Measurements from ENCODE around the gene ABCB11.
"Not testable (repeated sequence)": the region's sequence is repeated elsewhere in the genome, so short reads cannot be mapped to it uniquely, and the experiment has no call there.

The ABCB11 gene

GRCh38 chr2:169013628-169014026 lies 17.5 kb downstream of the ABCB11 start:
- H3K9me3 ChIP-seq (ENCODE audit: control insufficient read depth, insufficient read depth, low read length): no peaks in the 10 kb centered on the region
- no peaks in the 10 kb centered on the region for H3K4me1 ChIP-seq (ENCODE audit: control insufficient read depth, insufficient read depth, low read length)
- no peaks in the 10 kb centered on the region for H3K27me3 ChIP-seq (ENCODE audit: control insufficient read depth, insufficient read depth, low read length)
- H3K9ac ChIP-seq (ENCODE audit: low read depth, low read length): no peak overlapping the region
- no peaks in the 10 kb centered on the region for H3K36me3 ChIP-seq (ENCODE audit: control insufficient read depth, insufficient read depth, low read length)
- no peak overlapping the region for H3K4me3 ChIP-seq (ENCODE audit: low read depth, low read length)

- Histone ChIP-seq H3K4me1 (ENCODE audit: control insufficient read depth, insufficient read depth, low read length) (no peaks in the 10 kb centered on the region), H3K36me3 (ENCODE audit: control insufficient read depth, insufficient read depth, low read length) (no peaks in the 10 kb centered on the region), H3K4me3 (ENCODE audit: low read depth, low read length) (no peak overlapping the region), H3K9ac (ENCODE audit: low read depth, low read length) (no peak overlapping the region), H3K27me3 (ENCODE audit: control insufficient read depth, insufficient read depth, low read length) (no peaks in the 10 kb centered on the region), H3K9me3 (ENCODE audit: control insufficient read depth, insufficient read depth, low read length) (no peaks in the 10 kb centered on the region)
Observed at GRCh38 chr2:169012812-169013627, 18.1 kb downstream of the ABCB11 start.

GRCh38 chr2:169012191-169012792 lies 18.8 kb downstream of the ABCB11 start:
- H3K9ac ChIP-seq (ENCODE audit: low read depth, low read length); H3K9me3 ChIP-seq (ENCODE audit: control insufficient read depth, insufficient read depth, low read length); H3K27me3 ChIP-seq (ENCODE audit: control insufficient read depth, insufficient read depth, low read length); H3K36me3 ChIP-seq (ENCODE audit: control insufficient read depth, insufficient read depth, low read length); H3K4me3 ChIP-seq (ENCODE audit: low read depth, low read length); H3K4me1 ChIP-seq (ENCODE audit: control insufficient read depth, insufficient read depth, low read length): not testable (repeated sequence)

GRCh38 chr2:169011698-169012097 lies 19.4 kb downstream of the ABCB11 start:
- H3K9ac ChIP-seq (ENCODE audit: low read depth, low read length): no peak overlapping the region
- no peak overlapping the region for H3K4me3 ChIP-seq (ENCODE audit: low read depth, low read length)
- no peaks in the 10 kb centered on the region for H3K27me3 ChIP-seq (ENCODE audit: control insufficient read depth, insufficient read depth, low read length)
- H3K9me3 ChIP-seq (ENCODE audit: control insufficient read depth, insufficient read depth, low read length): no peaks in the 10 kb centered on the region
- H3K36me3 ChIP-seq (ENCODE audit: control insufficient read depth, insufficient read depth, low read length): no peaks in the 10 kb centered on the region
- H3K4me1 ChIP-seq (ENCODE audit: control insufficient read depth, insufficient read depth, low read length): no peaks in the 10 kb centered on the region

- Histone ChIP-seq H3K27me3 (ENCODE audit: control insufficient read depth, insufficient read depth, low read length) (no peaks in the 10 kb centered on the region), H3K36me3 (ENCODE audit: control insufficient read depth, insufficient read depth, low read length) (no peaks in the 10 kb centered on the region), H3K9me3 (ENCODE audit: control insufficient read depth, insufficient read depth, low read length) (no peaks in the 10 kb centered on the region), H3K4me3 (ENCODE audit: low read depth, low read length) (no peak overlapping the region), H3K9ac (ENCODE audit: low read depth, low read length) (no peak overlapping the region), H3K4me1 (ENCODE audit: control insufficient read depth, insufficient read depth, low read length) (no peaks in the 10 kb centered on the region)
Observed at GRCh38 chr2:169010633-169011460, 20.3 kb downstream of the ABCB11 start.

- no peaks in the 10 kb centered on the region for H3K27me3 ChIP-seq (ENCODE audit: control insufficient read depth, insufficient read depth, low read length)
- no peaks in the 10 kb centered on the region for H3K4me1 ChIP-seq (ENCODE audit: control insufficient read depth, insufficient read depth, low read length)
- H3K36me3 ChIP-seq (ENCODE audit: control insufficient read depth, insufficient read depth, low read length): no peaks in the 10 kb centered on the region
- H3K9ac ChIP-seq (ENCODE audit: low read depth, low read length): no peak overlapping the region
- H3K4me3 ChIP-seq (ENCODE audit: low read depth, low read length): no peak overlapping the region
- H3K9me3 ChIP-seq (ENCODE audit: control insufficient read depth, insufficient read depth, low read length): no peaks in the 10 kb centered on the region
Observed at GRCh38 chr2:169009865-169010579, 21.1 kb downstream of the ABCB11 start.

GRCh38 chr2:169007941-169008340 lies 23.2 kb downstream of the ABCB11 start:
- no peaks in the 10 kb centered on the region for H3K9me3 ChIP-seq (ENCODE audit: control insufficient read depth, insufficient read depth, low read length)
- H3K4me3 ChIP-seq (ENCODE audit: low read depth, low read length): no peak overlapping the region
- H3K36me3 ChIP-seq (ENCODE audit: control insufficient read depth, insufficient read depth, low read length): no peaks in the 10 kb centered on the region
- H3K4me1 ChIP-seq (ENCODE audit: control insufficient read depth, insufficient read depth, low read length): no peaks in the 10 kb centered on the region
- H3K9ac ChIP-seq (ENCODE audit: low read depth, low read length): no peak overlapping the region
- no peaks in the 10 kb centered on the region for H3K27me3 ChIP-seq (ENCODE audit: control insufficient read depth, insufficient read depth, low read length)

- H3K4me1 ChIP-seq (ENCODE audit: control insufficient read depth, insufficient read depth, low read length): no peaks in the 10 kb centered on the region
- no peaks in the 10 kb centered on the region for H3K36me3 ChIP-seq (ENCODE audit: control insufficient read depth, insufficient read depth, low read length)
- no peaks in the 10 kb centered on the region for H3K9me3 ChIP-seq (ENCODE audit: control insufficient read depth, insufficient read depth, low read length)
- H3K9ac ChIP-seq (ENCODE audit: low read depth, low read length): no peak overlapping the region
- no peaks in the 10 kb centered on the region for H3K27me3 ChIP-seq (ENCODE audit: control insufficient read depth, insufficient read depth, low read length)
- H3K4me3 ChIP-seq (ENCODE audit: low read depth, low read length): no peak overlapping the region
Observed at GRCh38 chr2:169007356-169007755, 23.8 kb downstream of the ABCB11 start.

- no peak overlapping the region for H3K9ac ChIP-seq (ENCODE audit: low read depth, low read length)
- no peaks in the 10 kb centered on the region for H3K36me3 ChIP-seq (ENCODE audit: control insufficient read depth, insufficient read depth, low read length)
- no peaks in the 10 kb centered on the region for H3K9me3 ChIP-seq (ENCODE audit: control insufficient read depth, insufficient read depth, low read length)
- H3K4me1 ChIP-seq (ENCODE audit: control insufficient read depth, insufficient read depth, low read length): no peaks in the 10 kb centered on the region
- H3K4me3 ChIP-seq (ENCODE audit: low read depth, low read length): no peak overlapping the region
- no peaks in the 10 kb centered on the region for H3K27me3 ChIP-seq (ENCODE audit: control insufficient read depth, insufficient read depth, low read length)
Observed at GRCh38 chr2:169006665-169007064, 24.5 kb downstream of the ABCB11 start.

- Histone ChIP-seq H3K9ac (ENCODE audit: low read depth, low read length) (no peak overlapping the region), H3K36me3 (ENCODE audit: control insufficient read depth, insufficient read depth, low read length) (no peaks in the 10 kb centered on the region), H3K9me3 (ENCODE audit: control insufficient read depth, insufficient read depth, low read length) (no peaks in the 10 kb centered on the region), H3K27me3 (ENCODE audit: control insufficient read depth, insufficient read depth, low read length) (no peaks in the 10 kb centered on the region), H3K4me3 (ENCODE audit: low read depth, low read length) (no peak overlapping the region), H3K4me1 (ENCODE audit: control insufficient read depth, insufficient read depth, low read length) (no peaks in the 10 kb centered on the region)
Observed at GRCh38 chr2:169005994-169006393, 25.1 kb downstream of the ABCB11 start.

- H3K9me3 ChIP-seq (ENCODE audit: control insufficient read depth, insufficient read depth, low read length): no peaks in the 10 kb centered on the region
- H3K9ac ChIP-seq (ENCODE audit: low read depth, low read length): no peak overlapping the region
- no peaks in the 10 kb centered on the region for H3K4me1 ChIP-seq (ENCODE audit: control insufficient read depth, insufficient read depth, low read length)
- H3K4me3 ChIP-seq (ENCODE audit: low read depth, low read length): no peak overlapping the region
- no peaks in the 10 kb centered on the region for H3K36me3 ChIP-seq (ENCODE audit: control insufficient read depth, insufficient read depth, low read length)
- H3K27me3 ChIP-seq (ENCODE audit: control insufficient read depth, insufficient read depth, low read length): no peaks in the 10 kb centered on the region
Observed at GRCh38 chr2:169005080-169005598, 26.0 kb downstream of the ABCB11 start.

Data from iPS-15b (cell line).